Measurements from ENCODE around the gene DTNBP1.

DTNBP1 gene

DNA sequence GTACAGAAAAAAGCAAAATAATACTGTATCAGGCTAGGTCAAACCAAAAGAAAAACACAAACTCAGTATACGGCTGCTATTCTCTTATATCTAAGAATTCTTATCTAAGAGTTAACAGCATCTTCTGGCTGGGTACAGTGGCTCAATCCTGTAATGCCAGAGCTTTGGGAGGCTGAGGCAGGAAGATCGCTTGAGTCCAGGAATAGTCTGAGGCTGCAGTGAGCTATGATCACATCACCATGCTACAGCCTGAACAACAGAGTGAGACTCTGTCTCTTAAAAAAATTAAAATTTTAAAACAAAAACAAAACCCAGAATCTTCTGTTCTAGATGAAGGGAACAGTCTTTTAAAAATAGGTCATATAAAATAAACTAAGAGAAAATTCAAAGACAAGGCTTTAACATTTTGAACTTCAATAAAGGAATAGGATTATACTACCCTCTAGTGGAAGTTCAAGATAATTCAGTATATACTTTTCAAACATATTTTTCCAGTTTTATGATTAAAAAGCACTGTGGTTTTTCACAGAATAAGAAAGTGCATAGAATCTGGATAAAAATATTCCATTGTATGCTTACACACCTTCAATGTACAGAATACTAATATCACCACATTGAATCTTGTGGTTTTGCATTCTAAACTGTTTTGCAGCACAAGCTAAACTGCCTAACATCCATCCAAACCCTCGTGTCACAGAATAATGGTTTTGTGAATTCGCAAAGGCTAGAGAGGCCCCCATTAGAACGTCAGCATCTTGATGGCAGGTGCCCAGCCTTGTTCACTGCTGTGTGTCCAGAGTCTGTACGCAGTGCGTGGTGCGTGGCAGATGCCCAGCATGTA lies 39.3 kb downstream of the DTNBP1 start:
- DNase-seq (ENCODE audit: low spot score) = no peak

DNA sequence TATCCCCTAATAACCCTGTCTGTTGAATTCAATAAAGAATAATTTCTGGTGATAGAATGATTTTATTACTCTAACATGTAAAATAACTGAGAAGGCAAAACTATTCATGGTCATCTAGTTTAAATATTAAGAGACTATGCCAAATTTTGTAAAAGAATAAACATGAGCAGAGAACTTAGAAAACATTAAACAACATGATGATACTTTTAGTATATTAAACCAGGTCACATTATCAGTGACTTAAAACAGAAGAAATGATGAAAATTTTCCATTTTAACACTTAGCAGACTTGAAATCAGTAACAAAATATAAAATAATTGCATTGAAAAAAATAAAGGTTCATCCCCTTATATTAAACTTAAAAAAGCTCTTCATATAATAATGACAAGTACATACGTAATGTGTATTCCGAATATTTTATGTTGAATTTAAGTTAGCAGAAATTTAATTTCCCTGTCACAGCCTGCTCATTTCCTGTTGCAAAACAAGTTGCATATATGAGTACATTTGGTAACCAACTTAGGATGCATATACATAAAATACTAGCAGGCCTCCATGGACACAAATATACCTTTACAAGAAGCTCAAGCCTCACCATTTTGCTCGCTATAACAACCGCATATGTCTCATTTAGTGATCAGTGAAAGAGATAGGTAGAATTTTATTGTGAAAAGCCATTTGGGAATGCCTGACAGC lies 40.6 kb downstream of the DTNBP1 start:
- no peak for DNase-seq (ENCODE audit: low spot score)

DNA sequence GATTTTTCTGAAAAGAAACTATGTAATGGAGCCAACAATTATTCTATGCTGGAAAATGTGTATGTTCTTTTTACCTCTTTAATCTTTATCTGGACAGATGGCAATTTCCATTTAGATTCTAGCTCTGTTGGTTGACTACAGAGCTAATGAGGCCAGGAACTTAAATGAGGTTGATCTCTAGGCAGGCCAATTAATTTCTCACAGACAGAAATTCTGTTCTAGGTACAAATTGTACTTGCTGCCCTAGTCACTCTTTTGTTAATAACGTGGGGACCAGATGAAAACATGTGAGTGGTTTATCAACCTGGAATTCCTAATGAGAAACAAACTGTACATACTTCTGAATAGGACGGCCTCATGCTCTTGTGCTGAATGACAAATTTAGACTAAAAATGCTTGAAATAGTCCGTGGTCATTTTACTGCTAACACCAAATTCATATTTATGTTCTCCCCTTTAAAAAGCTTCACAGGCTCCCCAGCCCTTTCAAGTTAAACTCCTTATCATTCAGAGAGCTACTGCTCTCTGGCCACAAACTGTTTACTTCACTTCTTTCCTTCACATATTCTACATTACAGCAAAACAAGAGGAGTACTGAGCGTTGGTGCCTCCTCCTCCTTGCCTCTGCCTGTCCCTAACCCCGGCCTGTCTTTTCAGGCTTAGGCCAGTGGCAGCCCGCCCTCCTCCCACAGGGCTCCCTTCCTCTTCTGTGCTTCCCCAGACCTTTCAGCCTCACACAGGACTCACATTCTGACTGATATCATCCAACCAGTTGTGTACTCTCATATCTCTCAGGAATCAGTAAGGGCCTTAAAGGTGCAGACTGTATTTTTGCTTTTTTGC lies 41.4 kb downstream of the DTNBP1 start:
- DNase-seq (ENCODE audit: low spot score) = peak; percentile 29

DNA sequence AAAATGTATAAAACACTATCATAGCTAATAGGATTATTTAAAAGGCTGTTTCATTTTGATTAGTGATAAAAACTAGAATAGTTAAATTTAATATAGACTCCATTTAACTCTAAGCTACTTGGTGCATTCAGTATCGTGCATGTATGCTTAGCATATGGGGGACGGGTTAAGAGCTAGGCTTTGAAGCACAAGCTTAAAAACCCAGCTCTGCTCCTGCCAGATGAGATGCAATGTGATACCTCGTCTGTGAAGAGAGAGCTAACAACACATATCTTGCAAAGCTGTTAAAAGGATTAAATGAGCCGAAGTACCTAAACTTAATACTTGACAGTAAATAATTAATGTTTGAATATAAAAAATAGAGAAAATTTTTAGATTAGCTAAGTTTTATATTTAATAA lies 42.2 kb downstream of the DTNBP1 start:
- DNase-seq (ENCODE audit: low spot score) = no peak

DNA sequence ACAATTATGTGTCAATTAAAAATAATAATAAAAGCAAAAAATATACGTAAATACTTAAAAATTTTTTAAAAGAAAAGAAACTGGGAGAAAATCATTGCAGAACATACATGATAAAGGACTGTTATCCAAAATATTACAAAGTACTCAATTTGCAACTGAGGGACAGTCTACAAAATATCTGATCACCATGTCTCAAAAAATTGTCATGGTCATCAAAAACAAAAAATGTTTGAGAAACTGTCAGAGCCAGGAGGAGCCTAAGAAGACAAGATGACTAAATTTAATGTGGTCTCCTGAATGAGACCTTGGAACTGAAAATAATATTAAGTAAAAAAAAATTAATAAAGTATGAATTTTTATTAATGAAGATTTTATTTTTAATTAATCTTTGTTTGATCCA lies 43.5 kb downstream of the DTNBP1 start:
- DNase-seq (ENCODE audit: low spot score) = no peak

DNA sequence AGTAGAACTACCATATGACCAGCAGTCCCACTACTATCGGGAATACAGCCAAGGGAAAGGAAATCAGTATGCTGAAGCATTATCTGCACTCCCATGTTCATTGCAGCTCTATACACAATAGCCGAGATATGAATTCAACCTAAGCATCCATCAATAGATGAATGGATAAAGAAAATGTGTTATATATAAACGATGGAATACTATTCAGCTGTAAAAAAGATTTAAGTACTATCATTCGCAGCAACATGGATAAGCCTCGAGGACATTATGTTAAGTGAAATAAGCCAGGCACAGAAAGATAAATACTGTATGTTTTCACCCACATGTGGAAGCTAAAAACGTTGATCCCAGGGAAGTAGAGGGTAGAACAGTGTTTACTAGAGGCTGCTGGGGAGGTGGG lies 44.1 kb downstream of the DTNBP1 start:
- no peak for DNase-seq (ENCODE audit: low spot score)

DNA sequence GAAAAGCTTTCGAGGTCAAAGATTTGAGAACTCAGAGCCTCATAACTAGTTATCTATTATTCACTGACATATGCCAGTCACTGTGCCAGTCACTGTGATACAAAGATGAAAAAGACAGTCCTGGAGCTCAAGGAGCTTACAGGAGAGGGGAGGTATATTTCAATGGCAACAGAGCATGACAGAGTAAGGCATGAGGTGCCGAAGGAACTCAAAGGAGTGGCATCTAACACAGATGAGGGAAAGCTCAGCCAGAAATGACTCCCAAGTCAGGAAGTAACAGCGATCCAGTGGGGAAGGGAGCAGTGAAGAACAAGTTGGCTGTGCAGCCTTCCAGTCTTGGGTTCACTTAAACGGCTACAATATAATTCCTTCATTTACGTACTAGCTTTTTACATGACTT lies 46.6 kb downstream of the DTNBP1 start:
- no peak for DNase-seq (ENCODE audit: low spot score)

DNA sequence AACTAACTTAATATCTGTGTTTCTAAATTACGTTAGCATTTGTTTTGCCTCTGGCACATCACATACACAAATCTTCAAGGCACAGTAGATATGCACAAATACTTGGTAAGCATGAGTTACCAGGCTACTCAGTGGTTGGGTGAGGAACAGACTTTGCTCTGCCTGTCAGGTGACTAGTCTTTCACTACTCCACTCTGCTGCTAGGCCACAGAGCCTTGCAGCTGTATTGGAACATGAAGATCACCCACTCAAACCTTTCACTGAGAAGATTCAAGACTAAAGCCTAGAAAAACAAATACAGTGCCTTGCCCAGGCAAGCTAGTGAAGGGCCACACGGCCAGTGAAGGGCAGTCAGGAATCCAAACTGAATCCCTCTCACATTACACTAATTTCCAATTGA lies 47.0 kb downstream of the DTNBP1 start:
- DNase-seq (ENCODE audit: low spot score) = no peak

DNA sequence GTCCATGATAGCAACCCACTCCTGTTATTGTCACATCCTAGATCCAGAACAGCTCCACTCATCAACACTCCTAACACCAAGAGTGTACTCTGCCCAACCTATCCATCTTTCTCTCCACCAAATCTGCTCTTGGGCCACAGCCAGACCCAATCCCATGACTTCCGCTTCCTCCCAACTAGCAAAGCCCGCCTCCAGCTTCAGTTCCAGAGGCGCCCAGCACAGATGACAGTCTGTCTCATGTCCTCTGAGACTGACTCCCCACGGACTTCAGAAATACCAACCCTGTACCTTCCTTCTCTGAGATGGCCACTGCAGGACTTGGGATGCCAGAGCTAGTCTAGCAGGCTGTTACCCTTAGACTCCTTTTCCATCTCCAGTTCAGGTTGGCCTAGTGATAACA lies 48.6 kb downstream of the DTNBP1 start:
- DNase-seq (ENCODE audit: low spot score) = no peak

DNA sequence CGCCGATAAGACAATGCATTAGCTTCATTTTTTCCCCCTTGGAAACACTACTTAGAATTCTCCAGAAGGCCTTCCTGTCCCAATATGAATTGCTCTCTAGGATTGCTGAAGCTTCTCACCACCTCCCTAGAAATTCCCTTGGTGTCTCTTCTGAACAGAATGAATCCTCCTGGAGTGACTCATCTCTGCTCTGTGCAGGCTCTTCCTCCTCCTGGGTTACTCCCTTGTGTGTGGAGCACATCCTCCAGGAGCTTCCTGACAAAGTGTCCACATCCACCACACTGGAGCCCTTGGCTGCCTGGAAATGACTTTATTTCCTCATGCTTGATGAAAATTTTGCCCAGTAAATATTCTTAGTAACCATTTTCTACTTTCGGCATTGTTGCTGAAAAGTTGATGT lies 54.4 kb downstream of the DTNBP1 start:
- DNase-seq (ENCODE audit: low spot score) = no peak

DNA sequence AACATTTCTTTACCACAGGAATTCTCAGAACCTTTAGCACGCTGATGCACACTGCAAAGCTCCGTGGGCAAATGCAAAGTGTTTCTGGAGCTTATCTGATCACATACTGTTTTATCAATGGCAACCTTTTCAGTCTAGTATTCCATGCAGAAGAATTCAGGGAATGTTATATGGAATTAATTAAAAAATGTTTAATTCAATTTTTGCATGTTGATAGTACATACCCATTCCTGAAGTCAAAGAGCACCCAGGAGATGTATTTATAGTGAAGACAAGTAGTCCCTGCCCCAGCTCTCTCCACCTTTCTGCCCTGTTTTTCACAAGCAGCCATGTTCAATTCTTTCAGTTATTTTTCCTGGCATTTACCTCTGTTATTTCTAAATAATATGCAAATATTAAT lies 55.2 kb downstream of the DTNBP1 start:
- no peak for DNase-seq (ENCODE audit: low spot score)

DNA sequence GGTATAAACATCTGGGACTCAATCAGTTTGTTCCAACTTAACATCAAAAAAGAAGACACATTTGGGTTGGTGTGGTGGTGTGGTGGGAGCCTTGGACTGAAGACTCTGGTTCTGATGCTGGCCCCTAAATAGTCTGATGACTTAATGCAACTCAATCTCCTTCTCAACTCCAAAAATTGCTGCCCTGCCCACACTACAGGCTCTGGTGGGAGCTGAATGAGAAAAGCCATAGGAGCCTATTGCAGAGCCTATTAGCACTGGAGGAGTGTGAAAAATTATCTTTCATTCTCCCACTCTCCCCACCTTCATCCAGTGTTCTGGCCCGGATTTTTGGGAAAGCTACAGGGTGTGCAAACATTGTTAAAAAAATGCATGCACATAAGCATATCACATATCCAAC lies 56.5 kb downstream of the DTNBP1 start:
- DNase-seq (ENCODE audit: low spot score) = no peak

DNA sequence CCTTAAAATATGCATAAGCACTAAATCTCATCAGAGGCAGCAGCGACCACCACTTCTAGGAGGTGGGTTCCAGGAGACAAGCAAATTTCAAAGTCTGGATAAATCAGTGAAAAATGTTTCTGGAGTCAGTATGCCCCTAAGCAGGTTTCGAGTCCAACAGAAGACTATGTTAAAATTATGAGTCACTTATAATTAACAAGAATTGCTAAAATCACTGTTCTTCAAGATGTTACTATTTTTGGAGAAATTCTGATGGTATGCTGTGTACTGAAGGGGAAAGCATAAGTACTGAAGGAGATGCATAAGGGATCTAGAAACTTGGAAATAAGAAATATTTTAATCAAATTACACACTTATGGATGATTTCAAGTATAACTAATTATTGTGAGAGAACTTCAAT lies 58.0 kb downstream of the DTNBP1 start:
- DNase-seq (ENCODE audit: low spot score) = no peak

DNA sequence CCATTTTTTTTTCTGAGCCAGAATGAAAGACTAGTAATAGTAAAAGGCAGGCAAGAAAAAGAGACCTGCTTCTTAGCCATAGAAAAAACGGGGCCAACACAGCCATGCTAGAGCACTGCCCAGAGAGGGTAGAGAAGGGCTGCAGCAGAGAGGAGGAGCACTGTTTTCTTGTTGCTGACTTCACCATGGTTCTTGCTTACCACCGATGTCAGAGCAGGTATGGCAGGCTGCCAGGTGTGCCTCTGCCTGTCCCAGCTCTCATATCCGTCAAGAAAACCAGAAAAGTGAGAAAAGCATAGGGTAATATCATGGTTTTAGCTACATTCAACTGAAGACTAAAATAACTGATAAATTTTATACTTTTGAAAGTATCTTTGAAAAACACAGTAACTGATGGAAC lies 60.7 kb downstream of the DTNBP1 start:
- no peak for DNase-seq (ENCODE audit: low spot score)

DNA sequence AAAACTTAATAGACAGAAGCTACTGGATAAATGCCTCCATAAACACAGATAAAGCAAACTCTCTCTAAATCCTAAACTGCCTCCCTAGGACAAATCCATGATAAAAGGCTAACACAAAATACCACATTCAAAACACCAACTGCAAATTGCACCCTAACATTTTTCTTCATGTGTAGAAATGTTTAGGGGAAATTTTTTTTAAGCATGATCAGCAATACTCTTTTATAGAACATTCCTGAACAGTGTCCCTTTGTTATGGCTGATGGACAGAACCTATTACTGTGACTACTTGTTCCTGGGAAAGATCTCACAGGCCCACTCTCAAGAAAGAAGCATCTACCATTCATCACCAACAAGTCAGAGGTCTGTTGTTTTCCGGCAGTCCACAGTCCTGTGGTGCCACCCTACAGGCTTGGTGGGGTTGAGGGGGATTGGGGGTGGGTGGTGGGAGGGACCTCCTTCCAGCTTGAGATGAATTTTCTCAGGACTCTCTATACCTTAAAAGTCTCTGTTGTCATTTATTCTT lies 64.5 kb downstream of the DTNBP1 start:
- DNase-seq (ENCODE audit: low spot score) = no peak

DNA sequence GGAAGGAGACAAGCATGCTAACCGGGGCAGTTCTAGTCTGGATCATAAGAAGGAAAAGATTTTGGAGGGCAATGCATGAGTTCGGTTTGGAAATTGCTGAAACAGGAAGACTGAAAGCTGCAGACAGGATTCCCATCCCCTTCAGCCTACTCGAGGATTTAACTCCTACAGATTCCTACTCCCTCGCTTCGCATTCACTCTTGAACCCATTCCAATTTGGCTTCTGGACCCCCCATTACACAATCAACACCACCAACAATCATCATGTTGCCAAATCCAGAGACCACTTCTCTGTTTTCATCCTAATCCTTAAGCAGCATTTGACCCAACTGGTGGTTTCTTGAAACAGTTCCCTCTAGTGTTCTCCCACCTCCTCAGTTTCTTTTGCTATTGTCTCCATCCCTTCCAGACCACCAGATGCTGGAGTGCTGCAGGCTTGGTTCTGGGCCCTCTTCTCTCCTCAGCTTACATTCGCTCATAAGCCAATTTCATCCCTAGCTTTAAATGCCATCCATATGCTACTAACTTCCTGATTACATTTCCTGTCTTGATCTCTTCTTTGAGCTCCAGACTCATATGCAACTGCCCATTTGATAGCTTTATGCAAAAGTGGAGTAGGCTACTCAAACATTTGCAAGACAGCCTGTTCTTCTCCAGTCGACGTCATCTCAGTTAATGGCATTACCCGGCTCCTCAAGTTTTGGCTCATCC lies 66.5 kb downstream of the DTNBP1 start:
- no peak for DNase-seq (ENCODE audit: low spot score)

DNA sequence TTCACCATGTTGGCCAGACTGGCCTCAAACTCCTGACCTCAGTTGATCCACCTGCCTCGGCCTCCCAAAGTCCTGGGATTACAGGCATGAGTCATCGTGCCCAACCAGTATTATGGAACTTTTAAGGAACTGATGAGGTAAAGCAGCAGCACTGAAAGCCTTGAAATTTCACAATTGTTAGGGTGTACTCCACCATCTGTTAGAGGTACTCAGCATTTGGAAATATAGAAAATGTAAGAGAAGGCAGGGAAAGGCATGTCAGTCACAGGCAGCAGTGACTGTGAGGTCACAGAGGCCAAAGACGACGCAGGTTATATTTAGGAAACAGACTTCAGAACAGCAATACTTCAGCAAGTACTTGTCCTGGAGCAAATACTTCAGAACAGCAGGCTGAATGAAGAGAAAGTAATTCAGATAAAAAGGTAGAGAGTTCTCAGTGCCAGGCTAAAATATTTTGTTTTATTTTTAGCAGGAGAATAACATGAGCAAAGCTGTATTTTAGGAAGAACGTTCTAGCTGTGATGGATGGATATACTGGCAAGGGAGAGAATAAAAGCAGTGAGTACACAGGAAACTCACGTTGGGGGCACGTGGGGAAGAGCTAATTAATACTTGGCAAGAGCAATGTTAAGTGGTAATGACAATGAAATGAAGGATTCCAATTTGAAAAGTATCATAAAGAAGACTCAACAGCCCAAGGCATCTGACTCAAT lies 67.2 kb downstream of the DTNBP1 start:
- DNase-seq (ENCODE audit: low spot score) = no peak

DNA sequence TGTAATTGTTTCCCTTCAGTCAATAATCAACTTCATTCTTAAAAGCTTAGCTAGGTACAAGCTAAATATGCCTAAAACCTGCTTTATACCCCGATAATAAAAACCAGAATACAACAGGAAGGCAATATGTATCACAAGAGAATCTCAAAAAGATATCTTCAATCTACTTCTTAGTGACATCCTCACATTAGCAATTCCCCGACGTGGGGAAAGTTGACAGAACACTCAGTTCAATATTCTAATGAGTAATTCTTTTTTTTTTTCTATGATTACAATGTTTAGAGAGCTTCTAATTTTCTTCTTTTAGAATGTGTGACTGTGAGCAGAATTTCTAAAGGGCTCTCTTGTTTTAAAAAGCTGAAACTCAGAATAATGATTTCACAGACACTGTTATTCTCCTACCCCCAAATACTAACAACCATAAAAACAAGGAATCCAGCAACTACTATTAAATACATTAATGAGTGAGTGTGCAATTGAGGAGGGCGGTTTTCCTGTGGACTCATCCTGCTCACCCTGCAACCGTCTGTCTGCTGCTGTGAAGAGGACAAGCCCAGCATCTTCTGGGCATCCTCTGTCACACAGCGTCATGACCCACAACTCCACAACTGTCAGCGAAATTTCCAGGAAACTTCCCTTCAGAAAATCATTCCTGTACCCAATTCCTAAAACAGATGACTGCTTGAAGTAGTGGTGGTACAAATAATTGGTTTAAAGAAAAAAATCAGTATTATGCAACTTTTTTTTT lies 68.1 kb downstream of the DTNBP1 start:
- no peak for DNase-seq (ENCODE audit: low spot score)

DNA sequence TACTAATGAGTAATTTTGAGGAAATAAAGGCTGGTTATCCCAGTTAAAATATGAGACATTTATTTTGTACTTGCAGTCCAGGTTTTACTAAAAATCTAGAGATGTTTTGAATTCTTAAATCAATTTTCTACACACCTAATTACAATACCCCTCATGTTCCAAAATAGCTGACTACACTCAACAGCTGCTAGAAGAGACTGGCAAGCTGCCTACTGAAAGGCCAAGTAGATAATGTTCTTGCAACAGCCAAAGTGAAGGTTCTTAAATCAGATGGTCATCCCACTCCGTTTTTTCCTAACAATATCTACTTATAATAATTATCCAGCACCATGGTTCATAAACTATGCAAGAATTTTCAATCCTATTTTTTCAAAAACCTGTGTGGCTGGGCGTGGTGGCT lies 69.0 kb downstream of the DTNBP1 start:
- no peak for DNase-seq (ENCODE audit: low spot score)

DNA sequence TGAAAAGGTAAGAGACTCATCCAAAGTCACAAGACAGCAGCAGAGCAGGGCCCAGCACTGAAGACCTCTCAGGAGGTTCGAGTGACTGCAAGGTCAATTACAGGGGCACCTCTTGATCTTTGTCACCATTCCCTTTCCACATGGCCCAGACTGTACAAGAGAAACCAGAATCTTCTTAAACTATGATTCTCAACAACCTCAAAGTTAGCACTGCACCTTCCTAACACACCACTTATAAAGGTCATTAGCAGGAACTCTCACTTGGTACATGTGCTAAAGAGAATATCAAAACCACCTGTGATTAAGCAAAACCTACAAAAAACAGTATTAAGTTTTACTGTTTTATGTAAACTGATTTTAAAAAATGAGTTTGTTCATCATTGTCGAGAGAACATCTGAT lies 70.2 kb downstream of the DTNBP1 start:
- DNase-seq (ENCODE audit: low spot score) = no peak
